Measurements from ENCODE around the gene NOX5. TPM values are rescaled to one million over a fixed set of nuclear protein-coding genes. Genes with fewer than 3 reads are reported as not detected.
"Not testable (repeated sequence)": the region's sequence is repeated elsewhere in the genome, so short reads cannot be mapped to it uniquely, and the experiment has no call there.

NOX5 gene
- not detected for polyA plus RNA-seq (2013, experiment 1 of 4)
- 0.04 TPM for polyA plus RNA-seq (2013, experiment 2 of 4)
- polyA plus RNA-seq (2013, experiment 3 of 4): not detected
- 0.04 TPM for polyA plus RNA-seq (2013, experiment 4 of 4)

GRCh38 chr15:69014454-69014853, at the start of gene NOX5:
Gene NOX5, plus strand, starts transcription at chr15:69014695. Its CDS starts 41 bp downstream, at chr15:69014736.
- Histone ChIP-seq H3K4me1 (ENCODE audit: control insufficient read depth, insufficient read depth, low read length) (no peaks in the 10 kb centered on the region), H3K36me3 (ENCODE audit: control insufficient read depth, insufficient read depth, low read length) (no peaks in the 10 kb centered on the region), H3K27ac (ENCODE audit: insufficient read depth, low read depth, low read length, poor library complexity, severe bottlenecking) (no peak within 1 kb of the TSS), H3K4me3 (ENCODE audit: insufficient read depth, low read depth, low read length) (no peak within 1 kb of the TSS), H3K9me3 (ENCODE audit: control insufficient read depth, low read length) (no peaks in the 10 kb centered on the region), H3K27me3 (ENCODE audit: control insufficient read depth, insufficient read depth, low read length, poor library complexity, severe bottlenecking) (no peaks in the 10 kb centered on the region)
- WGBS, 2 experiments: 90 to 92% methylated on average over 1 of the region's 1 CpG

GRCh38 chr15:68966996-68967395, 47.5 kb upstream of the NOX5 start:
- 94 to 95% methylated on average over 5 of the region's 5 CpGs for WGBS, 2 experiments
- H3K36me3 ChIP-seq (ENCODE audit: control insufficient read depth, insufficient read depth, low read length): no peaks in the 10 kb centered on the region
- no peaks in the 10 kb centered on the region for H3K27me3 ChIP-seq (ENCODE audit: control insufficient read depth, insufficient read depth, low read length, poor library complexity, severe bottlenecking)

GRCh38 chr15:68967948-68968347, 46.5 kb upstream of the NOX5 start:
- H3K36me3 ChIP-seq (ENCODE audit: control insufficient read depth, insufficient read depth, low read length): no peaks in the 10 kb centered on the region
- no peak overlapping the region for H3K27ac ChIP-seq (ENCODE audit: insufficient read depth, low read depth, low read length, poor library complexity, severe bottlenecking)

More at GRCh38 chr15:68966996-68967395, 47.5 kb upstream of the NOX5 start:
- no peaks in the 10 kb centered on the region for H3K4me1 ChIP-seq (ENCODE audit: control insufficient read depth, insufficient read depth, low read length)
- H3K27ac ChIP-seq (ENCODE audit: insufficient read depth, low read depth, low read length, poor library complexity, severe bottlenecking): no peak overlapping the region
- no peaks in the 10 kb centered on the region for H3K9me3 ChIP-seq (ENCODE audit: control insufficient read depth, low read length)
- no peak overlapping the region for H3K4me3 ChIP-seq (ENCODE audit: insufficient read depth, low read depth, low read length)

GRCh38 chr15:68969298-68969697, 45.2 kb upstream of the NOX5 start:
- Histone ChIP-seq H3K27ac (ENCODE audit: insufficient read depth, low read depth, low read length, poor library complexity, severe bottlenecking) (no peak overlapping the region), H3K4me1 (ENCODE audit: control insufficient read depth, insufficient read depth, low read length) (no peaks in the 10 kb centered on the region), H3K27me3 (ENCODE audit: control insufficient read depth, insufficient read depth, low read length, poor library complexity, severe bottlenecking) (no peaks in the 10 kb centered on the region), H3K4me3 (ENCODE audit: insufficient read depth, low read depth, low read length) (no peak overlapping the region), H3K9me3 (ENCODE audit: control insufficient read depth, low read length) (no peaks in the 10 kb centered on the region), H3K36me3 (ENCODE audit: control insufficient read depth, insufficient read depth, low read length) (no peaks in the 10 kb centered on the region)

More at GRCh38 chr15:68967948-68968347, 46.5 kb upstream of the NOX5 start:
- Histone ChIP-seq H3K4me3 (ENCODE audit: insufficient read depth, low read depth, low read length) (no peak overlapping the region), H3K27me3 (ENCODE audit: control insufficient read depth, insufficient read depth, low read length, poor library complexity, severe bottlenecking) (no peaks in the 10 kb centered on the region), H3K9me3 (ENCODE audit: control insufficient read depth, low read length) (no peaks in the 10 kb centered on the region), H3K4me1 (ENCODE audit: control insufficient read depth, insufficient read depth, low read length) (no peaks in the 10 kb centered on the region)

GRCh38 chr15:68972201-68973065, 42.1 kb upstream of the NOX5 start:
- no peak overlapping the region for H3K4me3 ChIP-seq (ENCODE audit: insufficient read depth, low read depth, low read length)
- H3K36me3 ChIP-seq (ENCODE audit: control insufficient read depth, insufficient read depth, low read length): no peaks in the 10 kb centered on the region
- 83 to 92% methylated on average over 4 of the region's 4 CpGs for WGBS, 2 experiments
- H3K27ac ChIP-seq (ENCODE audit: insufficient read depth, low read depth, low read length, poor library complexity, severe bottlenecking): no peak overlapping the region
- H3K4me1 ChIP-seq (ENCODE audit: control insufficient read depth, insufficient read depth, low read length): no peaks in the 10 kb centered on the region
- H3K9me3 ChIP-seq (ENCODE audit: control insufficient read depth, low read length): no peaks in the 10 kb centered on the region
- no peaks in the 10 kb centered on the region for H3K27me3 ChIP-seq (ENCODE audit: control insufficient read depth, insufficient read depth, low read length, poor library complexity, severe bottlenecking)

GRCh38 chr15:68975651-68976160, 38.8 kb upstream of the NOX5 start:
- H3K27me3 ChIP-seq (ENCODE audit: control insufficient read depth, insufficient read depth, low read length, poor library complexity, severe bottlenecking); H3K4me3 ChIP-seq (ENCODE audit: insufficient read depth, low read depth, low read length); H3K36me3 ChIP-seq (ENCODE audit: control insufficient read depth, insufficient read depth, low read length); H3K9me3 ChIP-seq (ENCODE audit: control insufficient read depth, low read length); H3K27ac ChIP-seq (ENCODE audit: insufficient read depth, low read depth, low read length, poor library complexity, severe bottlenecking); H3K4me1 ChIP-seq (ENCODE audit: control insufficient read depth, insufficient read depth, low read length): not testable (repeated sequence)
- 95 to 97% methylated on average over 26 of the region's 26 CpGs for WGBS, 2 experiments

GRCh38 chr15:68977426-68977825, 37.1 kb upstream of the NOX5 start:
- not testable (repeated sequence) for H3K4me1 ChIP-seq (ENCODE audit: control insufficient read depth, insufficient read depth, low read length); H3K27ac ChIP-seq (ENCODE audit: insufficient read depth, low read depth, low read length, poor library complexity, severe bottlenecking); H3K27me3 ChIP-seq (ENCODE audit: control insufficient read depth, insufficient read depth, low read length, poor library complexity, severe bottlenecking); H3K4me3 ChIP-seq (ENCODE audit: insufficient read depth, low read depth, low read length); H3K36me3 ChIP-seq (ENCODE audit: control insufficient read depth, insufficient read depth, low read length); H3K9me3 ChIP-seq (ENCODE audit: control insufficient read depth, low read length)
- 93 to 96% methylated on average over 10 of the region's 10 CpGs for WGBS, 2 experiments

GRCh38 chr15:68979006-68979405, 35.5 kb upstream of the NOX5 start:
- Histone ChIP-seq H3K27me3 (ENCODE audit: control insufficient read depth, insufficient read depth, low read length, poor library complexity, severe bottlenecking) (no peaks in the 10 kb centered on the region), H3K36me3 (ENCODE audit: control insufficient read depth, insufficient read depth, low read length) (no peaks in the 10 kb centered on the region), H3K4me1 (ENCODE audit: control insufficient read depth, insufficient read depth, low read length) (no peaks in the 10 kb centered on the region), H3K27ac (ENCODE audit: insufficient read depth, low read depth, low read length, poor library complexity, severe bottlenecking) (no peak overlapping the region), H3K9me3 (ENCODE audit: control insufficient read depth, low read length) (no peaks in the 10 kb centered on the region), H3K4me3 (ENCODE audit: insufficient read depth, low read depth, low read length) (no peak overlapping the region)
- 87 to 95% methylated on average over 3 of the region's 3 CpGs for WGBS, 2 experiments

GRCh38 chr15:68979816-68980215, 34.7 kb upstream of the NOX5 start:
- Histone ChIP-seq H3K27ac (ENCODE audit: insufficient read depth, low read depth, low read length, poor library complexity, severe bottlenecking) (no peak overlapping the region), H3K4me3 (ENCODE audit: insufficient read depth, low read depth, low read length) (no peak overlapping the region), H3K27me3 (ENCODE audit: control insufficient read depth, insufficient read depth, low read length, poor library complexity, severe bottlenecking) (no peaks in the 10 kb centered on the region), H3K4me1 (ENCODE audit: control insufficient read depth, insufficient read depth, low read length) (no peaks in the 10 kb centered on the region), H3K36me3 (ENCODE audit: control insufficient read depth, insufficient read depth, low read length) (no peaks in the 10 kb centered on the region), H3K9me3 (ENCODE audit: control insufficient read depth, low read length) (no peaks in the 10 kb centered on the region)
- 73 to 92% methylated on average over 1 of the region's 1 CpG for WGBS, 2 experiments

GRCh38 chr15:68980786-68981185, 33.7 kb upstream of the NOX5 start:
- Histone ChIP-seq H3K9me3 (ENCODE audit: control insufficient read depth, low read length) (no peaks in the 10 kb centered on the region), H3K36me3 (ENCODE audit: control insufficient read depth, insufficient read depth, low read length) (no peaks in the 10 kb centered on the region), H3K4me1 (ENCODE audit: control insufficient read depth, insufficient read depth, low read length) (no peaks in the 10 kb centered on the region), H3K27me3 (ENCODE audit: control insufficient read depth, insufficient read depth, low read length, poor library complexity, severe bottlenecking) (no peaks in the 10 kb centered on the region), H3K27ac (ENCODE audit: insufficient read depth, low read depth, low read length, poor library complexity, severe bottlenecking) (no peak overlapping the region), H3K4me3 (ENCODE audit: insufficient read depth, low read depth, low read length) (no peak overlapping the region)

Measured in ectodermal cell (in vitro differentiated cells).